HEK293 (cell line): Measurements from ENCODE around the gene EPB41L2.

Source experiments
- CTCF ChIA-PET: fragments of 350-600 bp; formaldehyde crosslinking; extraction: SDS; loops from one replicate; lab custom pipeline; 2021; ENCODE audit warnings: antibody characterized with exemption; lab: Yijun Ruan, JAX
- POLR2A ChIA-PET: fragments of 300-600 bp; formaldehyde crosslinking; extraction: SDS; loops from one replicate; lab custom pipeline; 2020; ENCODE audit warnings: antibody characterized with exemption, inconsistent platforms; lab: Yijun Ruan, JAX
- H3K27ac ChIP-seq: fragments of 200-500 bp; sonication (Bioruptor generic); 2 replicates; pipeline ENCODE4 v1.5.1; 2014; ENCODE audit warnings: low read depth, low read length, control low read depth, inconsistent platforms; ENCODE audit errors: extremely low read depth
- H3K36me3 ChIP-seq, 2 experiments: fragments of 200-500 bp in 1 of 2; sonication (Bioruptor generic) in 1 of 2; 1 replicate in 1 of 2; 2 replicates in 1 of 2; pipeline ENCODE4 v1.5.1; 2014 to 2017; ENCODE audit warnings: inconsistent platforms in 2 of 2, low read length in 2 of 2; ENCODE audit not compliant: control insufficient read depth in 2 of 2, insufficient read depth in 1 of 2
- H3K4me1 ChIP-seq: fragments of 200-500 bp; sonication (Bioruptor generic); 2 replicates; pipeline ENCODE4 v1.5.1; 2014; ENCODE audit warnings: mild to moderate bottlenecking, low read length, inconsistent platforms; ENCODE audit not compliant: control insufficient read depth, insufficient read depth
- H3K4me3 ChIP-seq: 2 replicates; pipeline ENCODE4 v1.5.1; 2011; ENCODE audit warnings: low read depth, mild to moderate bottlenecking, control low read depth, low read length, moderate library complexity
- H3K9me3 ChIP-seq: fragments of 200-500 bp; sonication (Bioruptor generic); 2 replicates; pipeline ENCODE4 v1.5.1; 2014; ENCODE audit warnings: low read depth, low read length, inconsistent platforms; ENCODE audit not compliant: control insufficient read depth, insufficient read depth
- GLIS2 ChIP-seq: fragments of 450-650 bp; formaldehyde crosslinking; IDR thresholded peaks from 2 replicates; pipeline ENCODE4 v1.5.1; 2016; ENCODE audit warnings: missing biosample characterization, missing genetic modification characterization
- HOXD13 ChIP-seq: sonication (generic); formaldehyde crosslinking; IDR thresholded peaks from 2 replicates; pipeline ENCODE4 v1.8.0; 2022; ENCODE audit warnings: missing genetic modification reagents, borderline replicate concordance
- KLF1 ChIP-seq: fragments of 450-650 bp; formaldehyde crosslinking; IDR thresholded peaks from 2 replicates; pipeline ENCODE4 v1.5.1; 2016; ENCODE audit warnings: missing biosample characterization, missing genetic modification characterization
- MZF1 ChIP-seq: fragments of 450-650 bp; formaldehyde crosslinking; IDR thresholded peaks from 2 replicates; pipeline ENCODE4 v1.5.1; 2017; ENCODE audit warnings: missing biosample characterization, missing genetic modification characterization, borderline replicate concordance
- SP3 ChIP-seq: fragments of 450-650 bp; formaldehyde crosslinking; IDR thresholded peaks from 2 replicates; pipeline ENCODE4 v1.5.1; 2016; ENCODE audit warnings: missing biosample characterization, missing genetic modification characterization
- TCF7L2 ChIP-seq: IDR thresholded peaks from 2 replicates; pipeline ENCODE4 v1.6.1; 2011; ENCODE audit warnings: low read depth, mild to moderate bottlenecking, inconsistent platforms, low read length, moderate library complexity, borderline replicate concordance
- ZBTB10 ChIP-seq: fragments of 450-650 bp; formaldehyde crosslinking; IDR thresholded peaks from 2 replicates; pipeline ENCODE4 v1.5.1; 2016; ENCODE audit warnings: missing biosample characterization, missing genetic modification characterization
- ZBTB21 ChIP-seq: fragments of 450-650 bp; formaldehyde crosslinking; IDR thresholded peaks from 2 replicates; pipeline ENCODE4 v1.5.1; 2017; ENCODE audit warnings: missing biosample characterization, missing genetic modification characterization
- ZBTB26 ChIP-seq: fragments of 450-650 bp; formaldehyde crosslinking; optimal IDR thresholded peaks from 2 replicates; pipeline ENCODE3; 2016; ENCODE audit warnings: missing biosample characterization, mild to moderate bottlenecking, missing genetic modification characterization
- ZBTB49 ChIP-seq: fragments of 450-650 bp; formaldehyde crosslinking; IDR thresholded peaks from 2 replicates; pipeline ENCODE4 v1.5.1; 2016; ENCODE audit warnings: missing biosample characterization, missing genetic modification characterization, low read depth
- ZBTB7A ChIP-seq: fragments of 450-650 bp; formaldehyde crosslinking; IDR thresholded peaks from 2 replicates; pipeline ENCODE4 v1.5.1; 2016; ENCODE audit warnings: low read depth, missing biosample characterization, missing genetic modification characterization
- ZNF10 ChIP-seq: fragments of 450-650 bp; formaldehyde crosslinking; IDR thresholded peaks from 2 replicates; pipeline ENCODE4 v1.5.1; 2017; ENCODE audit warnings: missing biosample characterization, missing genetic modification characterization
- ZNF335 ChIP-seq: fragments of 450-650 bp; formaldehyde crosslinking; conservative IDR thresholded peaks from 2 replicates; pipeline ENCODE4 v1.5.1; 2016; ENCODE audit warnings: missing biosample characterization, missing genetic modification characterization
- ZNF394 ChIP-seq: fragments of 450-650 bp; formaldehyde crosslinking; IDR thresholded peaks from 2 replicates; pipeline ENCODE4 v1.5.1; 2016; ENCODE audit warnings: missing biosample characterization, missing genetic modification characterization, mild to moderate bottlenecking, moderate library complexity, borderline replicate concordance
- ZNF426 ChIP-seq: fragments of 450-650 bp; formaldehyde crosslinking; IDR thresholded peaks from 2 replicates; pipeline ENCODE4 v1.5.1; 2017; ENCODE audit warnings: missing biosample characterization, missing genetic modification characterization, mild to moderate bottlenecking, inconsistent platforms, moderate library complexity
- ZNF510 ChIP-seq: fragments of 450-650 bp; formaldehyde crosslinking; IDR thresholded peaks from 2 replicates; pipeline ENCODE4 v1.5.1; 2018; ENCODE audit warnings: mild to moderate bottlenecking, missing genetic modification characterization, missing biosample characterization; ENCODE audit not compliant: insufficient replicate concordance
- ZNF560 ChIP-seq: fragments of 450-650 bp; formaldehyde crosslinking; IDR thresholded peaks from 2 replicates; pipeline ENCODE4 v1.5.1; 2017; ENCODE audit warnings: missing biosample characterization, missing genetic modification characterization, borderline replicate concordance
- ZNF596 ChIP-seq: fragments of 450-650 bp; IDR thresholded peaks from 2 replicates; pipeline ENCODE4 v1.5.0; 2018; ENCODE audit warnings: missing biosample characterization, mild to moderate bottlenecking, missing genetic modification characterization, moderate library complexity
- ZNF621 ChIP-seq: fragments of 450-650 bp; formaldehyde crosslinking; IDR thresholded peaks from 2 replicates; pipeline ENCODE4 v1.5.1; 2017; ENCODE audit warnings: missing biosample characterization, missing genetic modification characterization
- ZNF645 ChIP-seq: fragments of 450-650 bp; formaldehyde crosslinking; IDR thresholded peaks from 2 replicates; pipeline ENCODE4; 2016; ENCODE audit warnings: missing biosample characterization, missing genetic modification characterization
- ZNF654 ChIP-seq: fragments of 450-650 bp; formaldehyde crosslinking; IDR thresholded peaks from 2 replicates; pipeline ENCODE4 v1.5.1; 2016; ENCODE audit warnings: low read depth, missing biosample characterization, missing genetic modification characterization
- ZNF776 ChIP-seq: fragments of 450-650 bp; formaldehyde crosslinking; IDR thresholded peaks from 2 replicates; pipeline ENCODE4 v1.5.0; 2017; ENCODE audit warnings: missing biosample characterization, missing genetic modification characterization, borderline replicate concordance
- ZNF785 ChIP-seq: fragments of 450-650 bp; formaldehyde crosslinking; IDR thresholded peaks from 2 replicates; pipeline ENCODE4 v1.5.1; 2016; ENCODE audit warnings: missing biosample characterization, missing genetic modification characterization
- ZNF837 ChIP-seq: fragments of 450-650 bp; formaldehyde crosslinking; IDR thresholded peaks from 2 replicates; pipeline ENCODE4 v1.5.1; 2016; ENCODE audit warnings: missing biosample characterization, missing genetic modification characterization

EPB41L2 gene

GRCh38 chr6:130882370-130882769 lies 180.7 kb downstream of the EPB41L2 start:
- POLR2A ChIA-PET = no interaction called here
- Histone ChIP-seq H3K4me3 (no peak overlapping the region), H3K36me3 (peaks cover 9 to 34% of the 10 kb centered on the region in 2 experiments), H3K27ac (no peak overlapping the region), H3K9me3 (no peaks in the 10 kb centered on the region), H3K4me1 (no peaks in the 10 kb centered on the region)
- no peak for TF ChIP-seq KLF1 (tag by site-specific recombination)
- TF ChIP-seq ZNF560 = no peak
- TF ChIP-seq ZNF776 (tag by site-specific recombination) = no peak
- no peak for TF ChIP-seq GLIS2 (tag by site-specific recombination)
- no peak for TF ChIP-seq MZF1 (tag by site-specific recombination)
- TF ChIP-seq ZNF621 (tag by site-specific recombination) = no peak
- no peak for TF ChIP-seq ZNF837
- no peak for TF ChIP-seq ZBTB26 (tag by site-specific recombination)
- no peak for TF ChIP-seq ZNF645 (tag by site-specific recombination)
- CTCF ChIA-PET = interaction anchor here (0.7 to 11.6 kb wide), 6 partner anchors 10 to 593 kb away, joined by 3 to 175 read pairs (median 4); no protein-coding TSS in a partner anchor

- Histone ChIP-seq H3K9me3 (no peaks in the 10 kb centered on the region), H3K4me3 (no peak overlapping the region), H3K36me3 (peaks cover 9 to 39% of the 10 kb centered on the region in 2 experiments), H3K27ac (no peak overlapping the region), H3K4me1 (no peaks in the 10 kb centered on the region)
- ChIA-PET POLR2A (no interaction called here), CTCF (interaction anchor here (1.3 to 1.9 kb wide), 2 partner anchors 8 to 236 kb away, joined by 7 to 9 read pairs; no protein-coding TSS in a partner anchor)
- TF ChIP-seq ZNF654 (no peak), ZBTB21 (tag by site-specific recombination) (no peak)
Measured at GRCh38 chr6:130879826-130880225, 183.2 kb downstream of the EPB41L2 start.

GRCh38 chr6:130873746-130874145 lies 189.3 kb downstream of the EPB41L2 start:
- peaks cover 0 to 24% of the 10 kb centered on the region in 2 experiments for H3K36me3 ChIP-seq
- ChIA-PET POLR2A (no interaction called here), CTCF (interaction anchor here (0.6 to 5.3 kb wide), 17 partner anchors 10 to 826 kb away, joined by 3 to 55 read pairs (median 4); no protein-coding TSS in a partner anchor)
- no peaks in the 10 kb centered on the region for H3K9me3 ChIP-seq
- TF ChIP-seq ZNF394 (tag by site-specific recombination) = no peak
- no peak for TF ChIP-seq TCF7L2
- no peak for TF ChIP-seq SP3 (tag by site-specific recombination)
- TF ChIP-seq ZNF335 (tag by site-specific recombination) = no peak
- no peak for TF ChIP-seq ZNF596
- no peak for TF ChIP-seq HOXD13 (CRISPR knock-in tag)
- TF ChIP-seq ZNF785 = no peak
- TF ChIP-seq ZBTB49 (tag by site-specific recombination) = no peak
- no peak for TF ChIP-seq ZNF510 (tag by site-specific recombination)
- no peak for TF ChIP-seq ZNF10 (tag by site-specific recombination)
- TF ChIP-seq ZBTB10 = no peak
- no peak for TF ChIP-seq ZBTB7A (tag by site-specific recombination)
- no peak for TF ChIP-seq ZNF426 (tag by site-specific recombination)
- no peak overlapping the region for H3K4me3 ChIP-seq
- no peaks in the 10 kb centered on the region for H3K4me1 ChIP-seq
- no peak overlapping the region for H3K27ac ChIP-seq
